ENCODE measurements around the gene ADAMTS17.

The ADAMTS17 gene

DNA sequence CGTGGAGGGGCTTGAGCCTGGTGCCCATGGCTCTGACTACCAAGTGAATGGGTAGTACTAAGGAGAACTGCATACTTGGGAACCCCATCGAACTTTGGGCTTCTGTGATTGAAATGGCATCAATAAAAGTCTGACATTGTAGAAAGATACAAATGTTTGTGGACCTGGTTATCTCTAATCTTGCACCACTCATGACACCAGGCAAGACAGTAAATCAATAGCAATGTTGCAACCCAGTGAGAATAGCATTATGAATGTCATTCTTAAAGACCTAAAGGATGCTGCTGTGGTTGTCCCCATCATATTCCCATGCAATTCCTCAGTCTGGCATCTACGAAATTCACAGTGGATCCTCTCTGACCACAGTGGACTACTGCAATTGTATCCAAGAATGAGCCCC, 375.0 kb downstream of the ADAMTS17 start:
- no peak for ATAC-seq (ENCODE audit: insufficient read depth, low read depth)
- H3K9me3 ChIP-seq (ENCODE audit: insufficient read depth, low read length, severe bottlenecking) = no peaks in the 10 kb centered on the region
- no peak overlapping the region for H3K27ac ChIP-seq (ENCODE audit: low read length)
- H3K4me2 ChIP-seq (ENCODE audit: insufficient read depth, low read length) = no peak overlapping the region
- H3K4me3 ChIP-seq (ENCODE audit: low read depth in 1 of 2, low read length in 2 of 2) = no peak overlapping the region
- no peak overlapping the region for H2AFZ ChIP-seq (ENCODE audit: low read depth, low read length)
- H3K9ac ChIP-seq (ENCODE audit: low read depth, low read length) = no peak overlapping the region
- H4K20me1 ChIP-seq (ENCODE audit: insufficient read depth, low read length) = no peaks in the 10 kb centered on the region
- no peaks in the 10 kb centered on the region for H3K79me2 ChIP-seq (ENCODE audit: insufficient read depth, low read length)
- DNase-seq = no peak
- peaks cover 10% of the 10 kb centered on the region for H3K36me3 ChIP-seq (ENCODE audit: insufficient read depth, low read length)
- no peaks in the 10 kb centered on the region for H3K27me3 ChIP-seq (ENCODE audit: insufficient read depth, low read length, poor library complexity)
- no peak for TF ChIP-seq EZH2 (IDR thresholded peaks at IDR 0.05; ENCODE audit: borderline replicate concordance, low read depth, low read length, severe bottlenecking)
- no peak for TF ChIP-seq CTCF (IDR thresholded peaks at IDR 0.05; ENCODE audit: borderline replicate concordance, extremely low read depth, low read length, poor library complexity, severe bottlenecking)
- H3K4me1 ChIP-seq (ENCODE audit: insufficient read depth, low read length) = no peaks in the 10 kb centered on the region

DNA sequence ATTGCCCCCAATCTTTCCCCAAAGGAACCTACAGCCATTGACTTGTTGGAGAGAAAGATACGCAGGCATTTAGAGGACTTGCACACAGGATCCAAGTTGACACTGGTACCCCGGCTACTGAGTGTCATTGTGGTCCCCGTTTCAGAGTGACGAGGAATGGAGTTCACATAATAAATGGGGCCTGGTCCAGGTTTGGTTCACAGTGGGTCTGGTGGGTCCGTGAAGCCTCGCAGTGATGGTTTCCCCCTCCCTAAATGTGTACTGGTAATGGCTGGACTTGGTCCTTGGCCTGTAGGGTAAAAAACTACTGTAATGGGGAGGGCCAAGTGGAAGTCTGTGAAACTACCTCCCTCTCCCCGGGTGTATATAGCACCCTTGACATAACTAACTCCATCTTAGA, 376.4 kb downstream of the ADAMTS17 start:
- H3K4me3 ChIP-seq (ENCODE audit: low read depth in 1 of 2, low read length in 2 of 2) = no peak overlapping the region
- no peak overlapping the region for H3K9ac ChIP-seq (ENCODE audit: low read depth, low read length)
- H3K27me3 ChIP-seq (ENCODE audit: insufficient read depth, low read length, poor library complexity) = no peaks in the 10 kb centered on the region
- no peaks in the 10 kb centered on the region for H3K36me3 ChIP-seq (ENCODE audit: insufficient read depth, low read length)
- TF ChIP-seq EZH2 (IDR thresholded peaks at IDR 0.05; ENCODE audit: borderline replicate concordance, low read depth, low read length, severe bottlenecking) = no peak
- no peak for TF ChIP-seq CTCF (IDR thresholded peaks at IDR 0.05; ENCODE audit: borderline replicate concordance, extremely low read depth, low read length, poor library complexity, severe bottlenecking)
- no peaks in the 10 kb centered on the region for H4K20me1 ChIP-seq (ENCODE audit: insufficient read depth, low read length)
- no peaks in the 10 kb centered on the region for H3K79me2 ChIP-seq (ENCODE audit: insufficient read depth, low read length)
- no peak overlapping the region for H3K4me2 ChIP-seq (ENCODE audit: insufficient read depth, low read length)
- H3K27ac ChIP-seq (ENCODE audit: low read length) = no peak overlapping the region
- H3K9me3 ChIP-seq (ENCODE audit: insufficient read depth, low read length, severe bottlenecking) = no peaks in the 10 kb centered on the region
- DNase-seq (no peak), ATAC-seq (ENCODE audit: insufficient read depth, low read depth) (no peak)
- no peak overlapping the region for H2AFZ ChIP-seq (ENCODE audit: low read depth, low read length)
- no peaks in the 10 kb centered on the region for H3K4me1 ChIP-seq (ENCODE audit: insufficient read depth, low read length)

GRCh38 chr15:99963976-99964375, 377.8 kb downstream of the ADAMTS17 start:
- Histone ChIP-seq H3K27ac (ENCODE audit: low read length) (no peak overlapping the region), H4K20me1 (ENCODE audit: insufficient read depth, low read length) (no peaks in the 10 kb centered on the region), H3K4me1 (ENCODE audit: insufficient read depth, low read length) (no peaks in the 10 kb centered on the region), H3K9me3 (ENCODE audit: insufficient read depth, low read length, severe bottlenecking) (no peaks in the 10 kb centered on the region), H2AFZ (ENCODE audit: low read depth, low read length) (no peak overlapping the region), H3K27me3 (ENCODE audit: insufficient read depth, low read length, poor library complexity) (no peaks in the 10 kb centered on the region), H3K9ac (ENCODE audit: low read depth, low read length) (no peak overlapping the region), H3K4me3 (ENCODE audit: low read depth in 1 of 2, low read length in 2 of 2) (no peak overlapping the region), H3K79me2 (ENCODE audit: insufficient read depth, low read length) (no peaks in the 10 kb centered on the region), H3K36me3 (ENCODE audit: insufficient read depth, low read length) (no peaks in the 10 kb centered on the region), H3K4me2 (ENCODE audit: insufficient read depth, low read length) (no peak overlapping the region)
- TF ChIP-seq EZH2 (IDR thresholded peaks at IDR 0.05; ENCODE audit: borderline replicate concordance, low read depth, low read length, severe bottlenecking) (no peak), CTCF (IDR thresholded peaks at IDR 0.05; ENCODE audit: borderline replicate concordance, extremely low read depth, low read length, poor library complexity, severe bottlenecking) (no peak)
- ATAC-seq (ENCODE audit: insufficient read depth, low read depth) (no peak), DNase-seq (no peak)
